NB4 (cell line): ENCODE results near the gene PRRT2.

ENCODE experiments used
- MYC ChIP-seq: IDR thresholded peaks from 2 replicates; pipeline ENCODE4 v1.6.1; 2011; ENCODE audit warnings: low read depth, low read length
- POLR2A ChIP-seq: IDR thresholded peaks from 2 replicates; pipeline ENCODE4 v1.6.1; 2011; ENCODE audit warnings: mild to moderate bottlenecking; ENCODE audit not compliant: insufficient read length; ENCODE audit errors: extremely low read depth
- TF ChIP-seq, protein P1 (sequence below): IDR thresholded peaks from one replicate; pipeline ENCODE4 v1.5.1; 2012; ENCODE audit warnings: low read depth, low read length
- TF ChIP-seq, protein P2 (sequence below): IDR thresholded peaks from 2 replicates; pipeline ENCODE4 v1.6.1; 2011; ENCODE audit warnings: low read depth, low read length

DNA sequence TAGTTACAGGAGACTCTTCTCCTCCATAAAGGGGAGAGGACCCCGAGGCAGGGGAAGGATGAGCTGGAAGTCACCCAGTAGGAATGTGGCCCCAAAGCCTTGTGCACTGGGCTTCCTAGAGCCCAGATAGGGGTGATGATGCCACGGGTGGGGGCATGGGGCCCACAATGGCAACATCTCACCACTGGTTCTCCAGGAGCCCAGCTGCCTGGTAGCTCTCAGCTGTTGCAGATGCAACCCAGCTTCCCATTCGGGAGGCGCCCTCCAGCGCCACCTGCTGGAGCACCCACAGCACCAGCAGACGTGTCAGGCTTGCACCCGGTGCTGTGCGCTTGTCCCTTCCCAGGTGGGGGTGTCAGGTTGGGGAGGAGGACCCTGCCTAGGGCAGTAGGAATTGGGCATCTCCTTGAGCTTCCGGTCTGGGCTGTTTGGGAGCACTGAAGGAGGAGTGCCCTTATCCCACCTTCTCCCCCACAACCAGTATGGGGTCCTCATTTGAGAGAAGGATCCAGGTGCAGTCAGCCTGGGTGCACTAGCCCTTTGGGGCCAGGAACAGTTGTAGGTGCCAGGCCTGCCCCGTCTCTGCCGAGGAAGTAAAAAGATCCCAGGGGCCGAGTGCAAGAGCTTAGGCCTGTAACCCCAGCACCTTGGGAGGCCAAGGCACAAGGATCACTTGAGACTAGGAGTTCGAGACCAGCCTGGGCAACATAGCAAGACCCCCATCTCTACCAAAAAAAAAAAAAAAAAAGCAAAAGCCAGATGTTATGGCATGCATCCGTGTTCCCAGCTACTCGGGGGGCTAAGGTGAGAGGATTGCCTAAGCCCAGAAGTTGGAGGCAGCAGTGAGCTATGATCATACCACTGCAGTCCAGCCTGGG is 36.7 kb downstream of the PRRT2 start:
- TF ChIP-seq, protein P1, sequence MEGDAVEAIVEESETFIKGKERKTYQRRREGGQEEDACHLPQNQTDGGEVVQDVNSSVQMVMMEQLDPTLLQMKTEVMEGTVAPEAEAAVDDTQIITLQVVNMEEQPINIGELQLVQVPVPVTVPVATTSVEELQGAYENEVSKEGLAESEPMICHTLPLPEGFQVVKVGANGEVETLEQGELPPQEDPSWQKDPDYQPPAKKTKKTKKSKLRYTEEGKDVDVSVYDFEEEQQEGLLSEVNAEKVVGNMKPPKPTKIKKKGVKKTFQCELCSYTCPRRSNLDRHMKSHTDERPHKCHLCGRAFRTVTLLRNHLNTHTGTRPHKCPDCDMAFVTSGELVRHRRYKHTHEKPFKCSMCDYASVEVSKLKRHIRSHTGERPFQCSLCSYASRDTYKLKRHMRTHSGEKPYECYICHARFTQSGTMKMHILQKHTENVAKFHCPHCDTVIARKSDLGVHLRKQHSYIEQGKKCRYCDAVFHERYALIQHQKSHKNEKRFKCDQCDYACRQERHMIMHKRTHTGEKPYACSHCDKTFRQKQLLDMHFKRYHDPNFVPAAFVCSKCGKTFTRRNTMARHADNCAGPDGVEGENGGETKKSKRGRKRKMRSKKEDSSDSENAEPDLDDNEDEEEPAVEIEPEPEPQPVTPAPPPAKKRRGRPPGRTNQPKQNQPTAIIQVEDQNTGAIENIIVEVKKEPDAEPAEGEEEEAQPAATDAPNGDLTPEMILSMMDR: peak; percentile 97
- TF ChIP-seq POLR2A (no peak), MYC (peak; percentile 64)
- TF ChIP-seq, protein P2, sequence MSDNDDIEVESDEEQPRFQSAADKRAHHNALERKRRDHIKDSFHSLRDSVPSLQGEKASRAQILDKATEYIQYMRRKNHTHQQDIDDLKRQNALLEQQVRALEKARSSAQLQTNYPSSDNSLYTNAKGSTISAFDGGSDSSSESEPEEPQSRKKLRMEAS: peak; percentile 57; the same call in 1 of the 2 replicates
